ENCODE measurements around the gene VAC14. TPM values are rescaled to one million over a fixed set of nuclear protein-coding genes. Genes with fewer than 3 reads are reported as not detected.
A peak's percentile ranks its signal among the peaks of the same experiment; 100 is the strongest.

The VAC14 gene
- total and polyA plus RNA-seq, 2 experiments from 2014 or later = 42.3 to 77.7 TPM

DNA sequence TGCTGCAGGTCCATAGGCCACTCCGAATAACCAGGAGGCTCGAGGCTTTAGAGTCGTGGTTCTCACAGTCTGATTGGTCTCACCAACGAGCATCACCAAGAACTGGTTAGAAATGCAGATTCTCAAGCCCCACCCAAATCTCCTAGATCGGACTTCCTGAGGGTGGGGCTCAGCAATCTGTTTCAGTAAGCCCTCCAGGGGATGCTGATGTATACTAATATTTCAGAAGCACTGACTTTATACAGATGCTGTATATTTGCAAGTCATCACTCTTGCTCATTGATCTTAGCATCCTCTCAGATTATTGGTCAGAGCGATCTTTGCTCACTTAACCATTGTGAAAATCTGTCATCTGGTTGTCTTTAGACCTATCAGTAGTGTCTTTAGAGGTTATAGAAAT lies 4.4 kb upstream of the VAC14 start:
- H3F3A ChIP-seq (replicated peaks; ENCODE audit: low read depth) = 0 out of 2 replicates have a peak, but pooled peaks cover 3% of the 10 kb centered on the region
- peaks cover 6% of the 10 kb centered on the region; the same call in 1 of the 2 replicates for H3K4me1 ChIP-seq (ENCODE audit: insufficient read depth)
- H3K79me2 ChIP-seq (replicated peaks; ENCODE audit: insufficient read depth) = peaks cover 3% of the 10 kb centered on the region
- H2AFZ ChIP-seq = no peak overlapping the region
- no peak overlapping the region for H3K4me2 ChIP-seq
- no peaks in the 10 kb centered on the region; the same call in 1 of the 2 replicates for H4K20me1 ChIP-seq (replicated peaks; ENCODE audit: insufficient read depth)
- H3K36me3 ChIP-seq (ENCODE audit: insufficient read depth) = no peaks in the 10 kb centered on the region
- H3K27me3 Mint-ChIP-seq (ENCODE audit: insufficient read depth, low read depth, poor library complexity) = peaks cover 6% of the 10 kb centered on the region
- peaks cover 38% of the 10 kb centered on the region for H3K27me3 ChIP-seq (ENCODE audit: insufficient read depth)
- H3K4me3 Mint-ChIP-seq = no peak overlapping the region
- no peaks in the 10 kb centered on the region for H3K36me3 Mint-ChIP-seq (ENCODE audit: low read depth)
- DNase-seq (ENCODE audit: low spot score) (peak; percentile 26), ATAC-seq (no peak)
- H3K9me2 ChIP-seq (ENCODE audit: insufficient read depth) = no peaks in the 10 kb centered on the region
- no peak overlapping the region for H3K27ac ChIP-seq (ENCODE audit: low read depth)
- TF ChIP-seq ETS1 (IDR thresholded peaks at IDR 0.05) (no peak), STAT1 (IDR thresholded peaks at IDR 0.05; ENCODE audit: unreplicated experiment) (no peak), EZH2 (IDR thresholded peaks at IDR 0.05; ENCODE audit: low read depth, unreplicated experiment) (no peak), NANOG (IDR thresholded peaks at IDR 0.05; ENCODE audit: borderline replicate concordance) (no peak), REST (IDR thresholded peaks at IDR 0.05; ENCODE audit: unreplicated experiment) (no peak), CREB1 (CRISPR knock-in tag; IDR thresholded peaks at IDR 0.05; ENCODE audit: low read depth) (no peak), ZNF331 (CRISPR knock-in tag; IDR thresholded peaks at IDR 0.05; ENCODE audit: low read depth) (no peak), ZNF462 (CRISPR knock-in tag; IDR thresholded peaks at IDR 0.05) (no peak), POLR2AphosphoS5 (IDR thresholded peaks at IDR 0.05; ENCODE audit: low read depth) (no peak), ZNF114 (CRISPR knock-in tag; IDR thresholded peaks at IDR 0.05) (no peak), JUNB (IDR thresholded peaks at IDR 0.05; ENCODE audit: unreplicated experiment) (no peak)
- TF ChIP-seq, protein P1, sequence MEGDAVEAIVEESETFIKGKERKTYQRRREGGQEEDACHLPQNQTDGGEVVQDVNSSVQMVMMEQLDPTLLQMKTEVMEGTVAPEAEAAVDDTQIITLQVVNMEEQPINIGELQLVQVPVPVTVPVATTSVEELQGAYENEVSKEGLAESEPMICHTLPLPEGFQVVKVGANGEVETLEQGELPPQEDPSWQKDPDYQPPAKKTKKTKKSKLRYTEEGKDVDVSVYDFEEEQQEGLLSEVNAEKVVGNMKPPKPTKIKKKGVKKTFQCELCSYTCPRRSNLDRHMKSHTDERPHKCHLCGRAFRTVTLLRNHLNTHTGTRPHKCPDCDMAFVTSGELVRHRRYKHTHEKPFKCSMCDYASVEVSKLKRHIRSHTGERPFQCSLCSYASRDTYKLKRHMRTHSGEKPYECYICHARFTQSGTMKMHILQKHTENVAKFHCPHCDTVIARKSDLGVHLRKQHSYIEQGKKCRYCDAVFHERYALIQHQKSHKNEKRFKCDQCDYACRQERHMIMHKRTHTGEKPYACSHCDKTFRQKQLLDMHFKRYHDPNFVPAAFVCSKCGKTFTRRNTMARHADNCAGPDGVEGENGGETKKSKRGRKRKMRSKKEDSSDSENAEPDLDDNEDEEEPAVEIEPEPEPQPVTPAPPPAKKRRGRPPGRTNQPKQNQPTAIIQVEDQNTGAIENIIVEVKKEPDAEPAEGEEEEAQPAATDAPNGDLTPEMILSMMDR (conservative IDR thresholded peaks at IDR 0.05; ENCODE audit: low read depth in 2 of 2) = no peak
- H3K4me1 Mint-ChIP-seq = peaks cover 8% of the 10 kb centered on the region; the same call in 2 of the 3 replicates
- no peak overlapping the region for H3K4me3 ChIP-seq
- no peak overlapping the region for H3K27ac Mint-ChIP-seq
- no peaks in the 10 kb centered on the region for H3K9me3 Mint-ChIP-seq

All from GM23338 (cell line).